SIG-M5 treated with dmso at 0.1 percent for 504 hours (cell line): ENCODE data around the gene CGB7.
"Not testable (repeated sequence)": the region's sequence is repeated elsewhere in the genome, so short reads cannot be mapped to it uniquely, and the experiment has no call there.

ENCODE experiments used
- DNase-seq: peaks from one replicate; lab custom pipeline; 2025; ENCODE audit not compliant: unreplicated experiment; lab: John Stamatoyannopoulos, UW

Gene CGB7

GRCh38 chr19:49073514-49074378 is 16.2 kb upstream of the CGB7 start:
- DNase-seq, result no peak

- DNase-seq, result no peak
These were observed 14.5 kb upstream of the CGB7 start for GRCh38 chr19:49071860-49072547.

GRCh38 chr19:49070416-49070815 is 12.9 kb upstream of the CGB7 start:
- no peak for DNase-seq

- no peak for DNase-seq
These were observed 11.5 kb upstream of the CGB7 start for GRCh38 chr19:49069026-49069425.

- DNase-seq, result no peak
These were observed 10.0 kb upstream of the CGB7 start for GRCh38 chr19:49067554-49067953.

- DNase-seq, result no peak
These were observed 8.5 kb upstream of the CGB7 start for GRCh38 chr19:49065905-49066512.

GRCh38 chr19:49064768-49065611 is 7.4 kb upstream of the CGB7 start, which contains the start of gene NTF4:
NTF4 (minus strand) TSS chr19:49064818; CDS start chr19:49061997, 2,821 bp downstream.
- no peak for DNase-seq

- DNase-seq, result no peak
These were observed 6.6 kb upstream of the CGB7 start for GRCh38 chr19:49064029-49064629.

- no peak for DNase-seq
These were observed 3.9 kb upstream of the CGB7 start for GRCh38 chr19:49061445-49061844.

- DNase-seq, result no peak
These were observed 3.5 kb upstream of the CGB7 start for GRCh38 chr19:49061000-49061399.

GRCh38 chr19:49059053-49059452 is 1.5 kb upstream of the CGB7 start:
- DNase-seq, result no peak

- no peak for DNase-seq
These were observed 1.0 kb upstream of the CGB7 start for GRCh38 chr19:49058562-49058961.

GRCh38 chr19:49056902-49057596 is 500 bp downstream of the CGB7 start:
- not testable (repeated sequence) for DNase-seq

- DNase-seq, result no peak
These were observed 1.2 kb downstream of the CGB7 start for GRCh38 chr19:49056101-49056901.

GRCh38 chr19:49050376-49051033 is 7.0 kb downstream of the CGB7 start:
- DNase-seq, result not testable (repeated sequence)

GRCh38 chr19:49049834-49050233 is 7.7 kb downstream of the CGB7 start:
- not testable (repeated sequence) for DNase-seq

GRCh38 chr19:49049011-49049410 is 8.5 kb downstream of the CGB7 start, which contains the start of gene CGB8:
CGB8 (minus strand) TSS chr19:49049111; CDS start chr19:49048739, 372 bp downstream.
- not testable (repeated sequence) for DNase-seq

GRCh38 chr19:49043548-49043947 is 14.0 kb downstream of the CGB7 start, which contains the start of gene CGB5:
CGB5 (plus strand) TSS chr19:49043848; CDS start chr19:49044210, 362 bp downstream.
- not testable (repeated sequence) for DNase-seq
